PC-3 (cell line): ENCODE data around the gene DNM3.

Source experiments
- EZH2 ChIP-seq: fragments of 300-600 bp; sonication (generic); IDR thresholded peaks from one replicate; pipeline ENCODE4 v1.6.1; 2017; ENCODE audit warnings: antibody characterized with exemption, mild to moderate bottlenecking, low read length; ENCODE audit not compliant: unreplicated experiment
- TF ChIP-seq, protein P1 (sequence below): fragments of 300-600 bp; sonication (generic); conservative IDR thresholded peaks from 2 replicates; pipeline ENCODE4 v1.5.1; 2017; ENCODE audit warnings: antibody characterized with exemption, low read depth, mild to moderate bottlenecking, low read length

GRCh38 chr1:172252321-172252720, 411.0 kb downstream of the DNM3 start:
- TF ChIP-seq, protein P1, sequence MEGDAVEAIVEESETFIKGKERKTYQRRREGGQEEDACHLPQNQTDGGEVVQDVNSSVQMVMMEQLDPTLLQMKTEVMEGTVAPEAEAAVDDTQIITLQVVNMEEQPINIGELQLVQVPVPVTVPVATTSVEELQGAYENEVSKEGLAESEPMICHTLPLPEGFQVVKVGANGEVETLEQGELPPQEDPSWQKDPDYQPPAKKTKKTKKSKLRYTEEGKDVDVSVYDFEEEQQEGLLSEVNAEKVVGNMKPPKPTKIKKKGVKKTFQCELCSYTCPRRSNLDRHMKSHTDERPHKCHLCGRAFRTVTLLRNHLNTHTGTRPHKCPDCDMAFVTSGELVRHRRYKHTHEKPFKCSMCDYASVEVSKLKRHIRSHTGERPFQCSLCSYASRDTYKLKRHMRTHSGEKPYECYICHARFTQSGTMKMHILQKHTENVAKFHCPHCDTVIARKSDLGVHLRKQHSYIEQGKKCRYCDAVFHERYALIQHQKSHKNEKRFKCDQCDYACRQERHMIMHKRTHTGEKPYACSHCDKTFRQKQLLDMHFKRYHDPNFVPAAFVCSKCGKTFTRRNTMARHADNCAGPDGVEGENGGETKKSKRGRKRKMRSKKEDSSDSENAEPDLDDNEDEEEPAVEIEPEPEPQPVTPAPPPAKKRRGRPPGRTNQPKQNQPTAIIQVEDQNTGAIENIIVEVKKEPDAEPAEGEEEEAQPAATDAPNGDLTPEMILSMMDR = no peak
- TF ChIP-seq EZH2 = no peak
